ENCODE results near the gene ACSF3. TPM values are rescaled to one million over a fixed set of nuclear protein-coding genes. Genes with fewer than 3 reads are reported as not detected.

The ACSF3 gene
- total and polyA plus RNA-seq, 3 donors from 2014 or later, result 30.3 to 70.1 (median 61.0) TPM

GRCh38 chr16:89115216-89115861 is 21.7 kb downstream of the ACSF3 start:
- Histone ChIP-seq H3K27ac (no peak overlapping the region), H3K36me3 (ENCODE audit: low read depth, missing control alignments) (no peaks in the 10 kb centered on the region), H3K27me3 (no peaks in the 10 kb centered on the region), H3K4me1 (peaks cover 9% of the 10 kb centered on the region), H3K9me3 (no peaks in the 10 kb centered on the region), H3K4me3 (no peak overlapping the region)
- peak; percentile 65 for DNase-seq
- no peak for TF ChIP-seq POLR2A (IDR thresholded peaks at IDR 0.05)
- no peak for TF ChIP-seq CTCF (IDR thresholded peaks at IDR 0.05)
- 80 to 85% methylated on average over 25 of the region's 25 CpGs for WGBS, 2 donors
- intact Hi-C loops (cut with DNase I; ENCODE audit: low total_unique reads), result no loop called here

DNA sequence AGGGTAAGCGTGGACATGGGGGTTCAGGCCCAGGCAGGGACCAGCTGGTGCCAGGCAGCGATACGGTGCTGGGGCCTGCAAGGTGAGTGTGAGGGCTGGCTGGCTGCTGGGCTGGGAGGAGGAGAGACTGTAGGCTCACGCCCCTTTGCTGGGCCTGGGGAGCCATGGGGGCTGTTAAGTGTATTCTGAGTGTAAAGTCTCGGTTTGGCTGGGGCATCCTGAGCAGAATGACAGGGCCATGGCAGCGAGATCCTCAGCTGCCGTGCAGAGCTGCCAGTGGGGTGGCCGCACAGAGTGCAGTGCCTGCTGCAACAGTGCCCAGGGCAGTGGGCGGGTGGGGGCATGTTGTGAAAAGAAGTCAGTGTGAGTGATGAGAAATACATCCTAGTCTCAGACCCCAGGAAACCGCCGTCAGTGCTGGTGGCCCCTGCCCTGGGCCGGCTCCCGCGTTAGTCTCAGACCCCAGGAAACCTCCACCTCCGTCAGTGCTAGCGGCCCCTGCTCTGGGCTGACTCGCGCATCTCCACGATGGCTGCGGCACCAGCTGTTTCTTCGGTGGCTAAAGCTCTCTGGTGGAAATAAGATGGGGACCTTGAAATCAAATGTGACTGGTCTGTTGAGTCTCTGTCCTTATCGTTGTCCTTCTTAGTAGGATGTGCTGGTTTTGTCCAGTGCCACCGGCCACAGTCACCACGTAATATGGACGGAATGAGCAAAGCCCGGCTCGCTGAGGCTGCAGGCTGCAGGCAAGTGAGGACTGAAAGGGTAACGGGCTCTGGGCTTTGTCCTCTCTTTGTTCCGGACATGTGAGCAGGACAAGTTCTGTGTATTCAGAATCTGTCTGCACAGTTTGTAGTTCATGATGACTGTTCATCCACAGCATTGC is 22.9 kb downstream of the ACSF3 start:
- Histone ChIP-seq H3K27ac (no peak overlapping the region), H3K9me3 (no peaks in the 10 kb centered on the region), H3K36me3 (ENCODE audit: low read depth, missing control alignments) (no peaks in the 10 kb centered on the region), H3K4me3 (no peak overlapping the region), H3K4me1 (peaks cover 18% of the 10 kb centered on the region), H3K27me3 (no peaks in the 10 kb centered on the region)
- intact Hi-C loops (cut with DNase I; ENCODE audit: low total_unique reads), result no loop called here
- WGBS, 2 donors, result 91 to 92% methylated on average over 26 to 29 of the region's 29 CpGs
- DNase-seq, result no peak
- TF ChIP-seq POLR2A (IDR thresholded peaks at IDR 0.05), result no peak

- Histone ChIP-seq H3K4me1 (peaks cover 18% of the 10 kb centered on the region), H3K27me3 (no peaks in the 10 kb centered on the region), H3K27ac (no peak overlapping the region), H3K4me3 (no peak overlapping the region), H3K36me3 (ENCODE audit: low read depth, missing control alignments) (no peaks in the 10 kb centered on the region), H3K9me3 (no peaks in the 10 kb centered on the region)
- TF ChIP-seq CTCF (IDR thresholded peaks at IDR 0.05) (no peak), POLR2A (IDR thresholded peaks at IDR 0.05) (no peak)
- DNase-seq, result no peak
- 92 to 93% methylated on average over 16 to 27 of the region's 27 CpGs for WGBS, 2 donors
- intact Hi-C loops (cut with DNase I; ENCODE audit: low total_unique reads), result no loop called here
Measured at GRCh38 chr16:89117227-89117974, 23.7 kb downstream of the ACSF3 start.

- TF ChIP-seq CTCF (IDR thresholded peaks at IDR 0.05) (no peak), POLR2A (IDR thresholded peaks at IDR 0.05) (no peak)
- Histone ChIP-seq H3K4me3 (no peak overlapping the region), H3K27ac (peak overlapping the region in 1 of 2 donors; percentile 61), H3K4me1 (peaks cover 18% of the 10 kb centered on the region), H3K36me3 (ENCODE audit: low read depth, missing control alignments) (no peaks in the 10 kb centered on the region), H3K9me3 (no peaks in the 10 kb centered on the region), H3K27me3 (no peaks in the 10 kb centered on the region)
- DNase-seq, result no peak
- intact Hi-C loops (cut with DNase I; ENCODE audit: low total_unique reads), result no loop called here
- WGBS, 2 donors, result 76% methylated on average over 19 of the region's 19 CpGs
Measured at GRCh38 chr16:89117975-89118289, 24.3 kb downstream of the ACSF3 start.

Data from testis (tissue), 3 donors.